HG03571 (cell line): ENCODE data around the gene PIGU.
"Not testable (repeated sequence)": the region's sequence is repeated elsewhere in the genome, so short reads cannot be mapped to it uniquely, and the experiment has no call there.

Source experiments
- ATAC-seq: cut with Tn5 transposase; IDR thresholded peaks from one replicate; pipeline ENCODE4 v1.9.1; 2021; ENCODE audit not compliant: unreplicated experiment

The PIGU gene

GRCh38 chr20:34624629-34625028 is 52.3 kb downstream of the PIGU start:
- no peak for ATAC-seq

GRCh38 chr20:34622821-34623451 is 54.0 kb downstream of the PIGU start:
- no peak for ATAC-seq

- no peak for ATAC-seq
These were observed 55.2 kb downstream of the PIGU start for GRCh38 chr20:34621383-34622367.

GRCh38 chr20:34621036-34621343 is 55.9 kb downstream of the PIGU start:
- no peak for ATAC-seq

GRCh38 chr20:34618676-34619075 is 58.2 kb downstream of the PIGU start:
- ATAC-seq: no peak

GRCh38 chr20:34616913-34617312 is 60.0 kb downstream of the PIGU start:
- not testable (repeated sequence) for ATAC-seq

- no peak for ATAC-seq
These were observed 61.4 kb downstream of the PIGU start for GRCh38 chr20:34615477-34615876.

GRCh38 chr20:34611976-34612375 is 64.9 kb downstream of the PIGU start:
- not testable (repeated sequence) for ATAC-seq

GRCh38 chr20:34607066-34607465 is 69.8 kb downstream of the PIGU start:
- no peak for ATAC-seq

- no peak for ATAC-seq
These were observed 71.7 kb downstream of the PIGU start for GRCh38 chr20:34604980-34605788.

GRCh38 chr20:34600892-34601653 is 75.8 kb downstream of the PIGU start:
- ATAC-seq: no peak

GRCh38 chr20:34595377-34596184 is 81.3 kb downstream of the PIGU start:
- ATAC-seq: no peak

GRCh38 chr20:34586488-34587163 is 90.3 kb downstream of the PIGU start:
- no peak for ATAC-seq

- ATAC-seq: no peak
These were observed 91.9 kb downstream of the PIGU start for GRCh38 chr20:34585019-34585418.

GRCh38 chr20:34583544-34583943 is 93.3 kb downstream of the PIGU start:
- ATAC-seq: no peak

GRCh38 chr20:34582911-34583310 is 94.0 kb downstream of the PIGU start:
- no peak for ATAC-seq

- no peak for ATAC-seq
These were observed 94.7 kb downstream of the PIGU start for GRCh38 chr20:34582221-34582620.

GRCh38 chr20:34581341-34582184 is 95.3 kb downstream of the PIGU start:
- ATAC-seq: no peak
